Endothelial cell of umbilical vein (primary cell): ENCODE data around the gene TRIM67. TPM values are rescaled to one million over a fixed set of nuclear protein-coding genes. Genes with fewer than 3 reads are reported as not detected.

Experiments used
- BruUV-seq: library from RNA; stranded (reverse); fragments of 400-500 nt; replicated peaks from 2 replicates; lab custom pipeline; 2021; lab: Mats Ljungman, UMichigan
- CTCF ChIA-PET: fragments of 300-600, 350-600 bp; sonication (Branson Sonifier 250); formaldehyde crosslinking; loops from one replicate; lab custom pipeline; 2021; ENCODE audit warnings: antibody characterized with exemption, inconsistent platforms; lab: Charles Lee
- POLR2A ChIA-PET: fragments of 300-600, 350-600 bp; sonication (Branson Sonifier 250); formaldehyde crosslinking; loops from one replicate; lab custom pipeline; 2021; ENCODE audit warnings: antibody characterized with exemption, inconsistent platforms; lab: Charles Lee
- DNase-seq: peaks from one replicate; pipeline ENCODE4 v3.0.0-alpha.2; 2011; ENCODE audit warnings: low read depth, low spot score
- FAIRE-seq: peaks from 2 replicates; lab custom pipeline; 2011; peaks lifted over from hg19 to GRCh38; lab: Jason Lieb, UNC
- H2AFZ ChIP-seq: 2 replicates; pipeline ENCODE4 v1.6.0; 2012; ENCODE audit warnings: low read depth, low read length, control low read depth, inconsistent platforms
- H3K27ac ChIP-seq: 2 replicates; pipeline ENCODE4 v1.5.1; 2011; ENCODE audit warnings: low read depth, mild to moderate bottlenecking, control low read depth, low read length, moderate library complexity; ENCODE audit not compliant: insufficient read depth
- H3K27me3 ChIP-seq, 2 experiments: 2 replicates each; pipeline versions ENCODE4 v1.6.0 to v1.6.1; 2011; ENCODE audit warnings: low read length in 2 of 2, mixed read lengths in 1 of 2; ENCODE audit not compliant: control insufficient read depth in 2 of 2, insufficient read depth in 2 of 2
- H3K36me3 ChIP-seq, 2 experiments: 2 replicates in 1 of 2; 3 replicates in 1 of 2; pipeline ENCODE4 v1.5.1; 2011; ENCODE audit warnings: low read length in 2 of 2, mild to moderate bottlenecking in 1 of 2, moderate library complexity in 1 of 2; ENCODE audit not compliant: control insufficient read depth in 2 of 2, insufficient read depth in 2 of 2; ENCODE audit errors: extremely low read depth in 1 of 2
- H3K4me1 ChIP-seq: 3 replicates; pipeline ENCODE4 v1.5.1; 2011; ENCODE audit warnings: mild to moderate bottlenecking, low read length; ENCODE audit not compliant: control insufficient read depth, insufficient read depth; ENCODE audit errors: extremely low read depth
- H3K4me2 ChIP-seq: 2 replicates; pipeline ENCODE4 v1.6.1; 2011; ENCODE audit warnings: low read length, control low read depth, mixed read lengths; ENCODE audit not compliant: insufficient read depth
- H3K4me3 ChIP-seq, 3 experiments: fragments of 200-600 bp in 1 of 3; sonication (generic), shearing (Covaris generic) in 1 of 3; replicated peaks in 1 of 3; 2 replicates each; pipeline ENCODE4 v1.5.1; 2011 to 2016; ENCODE audit warnings: control low read depth in 3 of 3, low read length in 3 of 3, mild to moderate bottlenecking in 2 of 3, inconsistent platforms in 1 of 3, low read depth in 1 of 3, moderate library complexity in 1 of 3; ENCODE audit not compliant: insufficient read depth in 1 of 3
- H3K79me2 ChIP-seq: 2 replicates; pipeline ENCODE4 v1.6.0; 2012; ENCODE audit warnings: low read length, inconsistent platforms; ENCODE audit not compliant: control insufficient read depth, insufficient read depth
- H3K9ac ChIP-seq: replicated peaks from 2 replicates; pipeline ENCODE3; 2011; ENCODE audit warnings: low read length, control low read depth; ENCODE audit not compliant: insufficient read depth; ENCODE audit errors: extremely low read depth
- H3K9me1 ChIP-seq: replicated peaks from 3 replicates; pipeline ENCODE4 v1.6.0; 2011; ENCODE audit warnings: mild to moderate bottlenecking, low read length; ENCODE audit not compliant: control insufficient read depth, insufficient read depth; ENCODE audit errors: extremely low read depth
- H3K9me3 ChIP-seq: replicated peaks from 2 replicates; pipeline ENCODE4 v1.5.1; 2012; ENCODE audit warnings: low read length, inconsistent platforms; ENCODE audit not compliant: control insufficient read depth, insufficient read depth
- H4K20me1 ChIP-seq: replicated peaks from 2 replicates; pipeline ENCODE3; 2011; ENCODE audit warnings: mild to moderate bottlenecking, low read length; ENCODE audit not compliant: control insufficient read depth, insufficient read depth; ENCODE audit errors: extremely low read depth
- EZH2 ChIP-seq: IDR thresholded peaks from 2 replicates; pipeline ENCODE4 v1.6.1; 2012; ENCODE audit warnings: borderline replicate concordance, low read depth, mild to moderate bottlenecking, moderate library complexity, low read length, inconsistent platforms; ENCODE audit not compliant: severe bottlenecking
- FOS ChIP-seq: IDR thresholded peaks from 2 replicates; pipeline ENCODE4 v1.6.1; 2011; ENCODE audit warnings: mild to moderate bottlenecking, low read length, moderate library complexity, borderline replicate concordance; ENCODE audit not compliant: insufficient read depth
- GATA2 ChIP-seq: IDR thresholded peaks from 2 replicates; pipeline ENCODE4 v1.7.0; 2011; ENCODE audit warnings: low read depth, mild to moderate bottlenecking, moderate library complexity, mixed read lengths, low read length; ENCODE audit not compliant: insufficient read length, insufficient read depth
- JUN ChIP-seq: IDR thresholded peaks from 2 replicates; pipeline ENCODE4 v1.6.1; 2011; ENCODE audit warnings: borderline replicate concordance, low read depth; ENCODE audit not compliant: insufficient read length, insufficient read depth
- MAX ChIP-seq: IDR thresholded peaks from 2 replicates; pipeline ENCODE4 v1.6.1; 2011; ENCODE audit not compliant: insufficient read depth, insufficient read length
- MYC ChIP-seq: IDR thresholded peaks from one replicate; pipeline ENCODE4 v1.6.1; 2011; ENCODE audit warnings: mild to moderate bottlenecking, low read depth, low read length
- POLR2A ChIP-seq: IDR thresholded peaks from 2 replicates; pipeline ENCODE4 v1.6.1; 2012; ENCODE audit warnings: low read depth, mild to moderate bottlenecking, control low read depth, low read length
- POLR2AphosphoS5 ChIP-seq: IDR thresholded peaks from 2 replicates; pipeline ENCODE4 v1.6.1; 2012; ENCODE audit warnings: low read depth, mild to moderate bottlenecking, control low read depth, low read length, moderate library complexity; ENCODE audit not compliant: insufficient read depth
- dilution Hi-C: fragments of 300-500 bp; cut with MboI; formaldehyde crosslinking; loops from one replicate; pipeline ENCODE4 v1.15.0; 2019; ENCODE audit warnings: low sequenced_read_pairs; ENCODE audit not compliant: extremely low pct_ligation_motif_present
- intact Hi-C: fragments of 100-400 bp; cut with micrococcal nuclease; formaldehyde crosslinking; loops from one replicate; pipeline ENCODE4 v1.10.0; 2022
- polyA plus RNA-seq, 4 experiments: library from polyadenylated mRNA; depleted of rRNA in 3 of 4; stranded (reverse) in 3 of 4; unstranded in 1 of 4; fragments of >200 nt; gene quantifications; 2 replicates each; pipeline versions ENCODE4 v1.2.1 to v1.2.3, GENCODE V29; 2011 to 2012; ENCODE audit warnings: missing spikeins in 1 of 4
- total RNA-seq: library from RNA; stranded (reverse); gene quantifications from 2 replicates; pipeline ENCODE4 v1.2.3, GENCODE V29; 2021
- TF ChIP-seq, protein P1 (sequence below), 2 donors: IDR thresholded peaks; 1 replicate in 1 of 2; 2 replicates in 1 of 2; pipeline ENCODE4 v1.5.1; 2011; ENCODE audit warnings: low read length in 2 of 2, mild to moderate bottlenecking in 2 of 2, moderate library complexity in 2 of 2, control low read depth in 1 of 2, inconsistent platforms in 1 of 2, low read depth in 1 of 2; ENCODE audit not compliant: insufficient read depth in 1 of 2; ENCODE audit errors: extremely low read depth in 1 of 2

TRIM67 gene
- total and polyA plus RNA-seq, 2 donors (not counting 3 experiments of a cell fraction or from before 2014, with no cell fraction given): not detected

DNA sequence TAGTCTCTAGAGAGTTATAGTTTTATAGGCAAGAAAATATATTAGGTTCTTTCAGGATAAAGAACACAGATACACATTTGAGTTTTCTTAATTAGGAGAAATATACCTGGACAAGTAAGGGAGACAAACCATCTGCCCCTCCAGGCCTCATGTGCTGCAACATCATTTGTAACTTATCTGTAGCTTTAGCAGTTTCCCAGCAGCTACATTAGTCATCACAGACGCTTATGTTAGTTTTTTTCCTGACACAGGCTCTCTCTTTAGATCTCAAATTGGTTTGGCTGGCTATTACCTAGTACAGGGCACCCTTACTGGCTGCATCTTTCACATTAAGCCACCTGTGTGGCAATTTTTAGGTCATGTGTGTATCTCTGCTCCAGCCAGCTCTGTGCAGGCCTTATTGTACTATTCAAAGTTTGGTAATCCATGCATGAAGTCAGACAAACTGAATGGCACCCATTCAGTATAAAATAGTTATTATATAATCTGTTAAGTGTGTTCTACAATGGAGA is 105.0 kb downstream of the TRIM67 start:
- FAIRE-seq: no peak
- CTCF ChIA-PET: no interaction called here
- dilution Hi-C loops: no loop called here

More for the DNA sequence above, 105.0 kb downstream of the TRIM67 start:
- Histone ChIP-seq H4K20me1 (no peaks in the 10 kb centered on the region), H3K36me3 (peaks cover 17 to 21% of the 10 kb centered on the region in 2 experiments), H3K9me3 (no peaks in the 10 kb centered on the region), H3K4me3 (no peak overlapping the region), H3K79me2 (no peaks in the 10 kb centered on the region), H3K27me3 (no peaks in the 10 kb centered on the region), H3K9ac (no peak overlapping the region), H2AFZ (no peak overlapping the region), H3K27ac (no peak overlapping the region), H3K4me1 (peaks cover 4% of the 10 kb centered on the region), H3K9me1 (no peaks in the 10 kb centered on the region), H3K4me2 (no peak overlapping the region)
- intact Hi-C loops: no loop called here
- no peak for DNase-seq
- no TSS peak for BruUV-seq
- no peak for TF ChIP-seq MAX
- TF ChIP-seq EZH2: no peak
- TF ChIP-seq MYC: no peak
- no peak for TF ChIP-seq FOS
- TF ChIP-seq, protein P1, sequence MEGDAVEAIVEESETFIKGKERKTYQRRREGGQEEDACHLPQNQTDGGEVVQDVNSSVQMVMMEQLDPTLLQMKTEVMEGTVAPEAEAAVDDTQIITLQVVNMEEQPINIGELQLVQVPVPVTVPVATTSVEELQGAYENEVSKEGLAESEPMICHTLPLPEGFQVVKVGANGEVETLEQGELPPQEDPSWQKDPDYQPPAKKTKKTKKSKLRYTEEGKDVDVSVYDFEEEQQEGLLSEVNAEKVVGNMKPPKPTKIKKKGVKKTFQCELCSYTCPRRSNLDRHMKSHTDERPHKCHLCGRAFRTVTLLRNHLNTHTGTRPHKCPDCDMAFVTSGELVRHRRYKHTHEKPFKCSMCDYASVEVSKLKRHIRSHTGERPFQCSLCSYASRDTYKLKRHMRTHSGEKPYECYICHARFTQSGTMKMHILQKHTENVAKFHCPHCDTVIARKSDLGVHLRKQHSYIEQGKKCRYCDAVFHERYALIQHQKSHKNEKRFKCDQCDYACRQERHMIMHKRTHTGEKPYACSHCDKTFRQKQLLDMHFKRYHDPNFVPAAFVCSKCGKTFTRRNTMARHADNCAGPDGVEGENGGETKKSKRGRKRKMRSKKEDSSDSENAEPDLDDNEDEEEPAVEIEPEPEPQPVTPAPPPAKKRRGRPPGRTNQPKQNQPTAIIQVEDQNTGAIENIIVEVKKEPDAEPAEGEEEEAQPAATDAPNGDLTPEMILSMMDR (IDR thresholded peaks at IDR 0.05; ENCODE audit: extremely low read depth in 1 of 2, insufficient read depth in 1 of 2, low read depth in 1 of 2, low read length in 2 of 2): no peak
- TF ChIP-seq POLR2AphosphoS5: no peak
- no peak for TF ChIP-seq GATA2
- TF ChIP-seq POLR2A: no peak
- TF ChIP-seq JUN: no peak
- POLR2A ChIA-PET: no interaction called here

Other genes with a start within 250 kb of the TRIM67 start
- 22.2 and 23.9 TPM in 2 replicates for gene TTC13, start 183.2 kb upstream of the TRIM67 start, total RNA-seq
- gene TTC13, start 183.2 kb upstream of the TRIM67 start, polyA plus RNA-seq: 6.8 and 8.8 TPM in 2 replicates
- gene ARV1, start 183.0 kb upstream of the TRIM67 start, total RNA-seq: 10.7 and 12.5 TPM in 2 replicates
- gene ARV1, start 183.0 kb upstream of the TRIM67 start, polyA plus RNA-seq: 10.8 and 14.0 TPM in 2 replicates
- 13.6 and 24.0 TPM in 2 replicates for gene FAM89A, start 121.8 kb upstream of the TRIM67 start, total RNA-seq
- 20.9 and 21.0 TPM in 2 replicates for gene FAM89A, start 121.8 kb upstream of the TRIM67 start, polyA plus RNA-seq
- 44.1 and 51.4 TPM in 2 replicates for gene GNPAT, start 79.2 kb downstream of the TRIM67 start, total RNA-seq
- 17.7 and 18.9 TPM in 2 replicates for gene GNPAT, start 79.2 kb downstream of the TRIM67 start, polyA plus RNA-seq
- 12.6 and 13.2 TPM in 2 replicates for gene EXOC8, start 175.8 kb downstream of the TRIM67 start, total RNA-seq
- 2.3 and 2.8 TPM in 2 replicates for gene EXOC8, start 175.8 kb downstream of the TRIM67 start, polyA plus RNA-seq
- 15.4 and 16.1 TPM in 2 replicates for gene SPRTN, start 176.2 kb downstream of the TRIM67 start, total RNA-seq
- gene SPRTN, start 176.2 kb downstream of the TRIM67 start, polyA plus RNA-seq: 10.6 and 15.4 TPM in 2 replicates